ENCODE data around the gene PEAK3.

The PEAK3 gene

DNA sequence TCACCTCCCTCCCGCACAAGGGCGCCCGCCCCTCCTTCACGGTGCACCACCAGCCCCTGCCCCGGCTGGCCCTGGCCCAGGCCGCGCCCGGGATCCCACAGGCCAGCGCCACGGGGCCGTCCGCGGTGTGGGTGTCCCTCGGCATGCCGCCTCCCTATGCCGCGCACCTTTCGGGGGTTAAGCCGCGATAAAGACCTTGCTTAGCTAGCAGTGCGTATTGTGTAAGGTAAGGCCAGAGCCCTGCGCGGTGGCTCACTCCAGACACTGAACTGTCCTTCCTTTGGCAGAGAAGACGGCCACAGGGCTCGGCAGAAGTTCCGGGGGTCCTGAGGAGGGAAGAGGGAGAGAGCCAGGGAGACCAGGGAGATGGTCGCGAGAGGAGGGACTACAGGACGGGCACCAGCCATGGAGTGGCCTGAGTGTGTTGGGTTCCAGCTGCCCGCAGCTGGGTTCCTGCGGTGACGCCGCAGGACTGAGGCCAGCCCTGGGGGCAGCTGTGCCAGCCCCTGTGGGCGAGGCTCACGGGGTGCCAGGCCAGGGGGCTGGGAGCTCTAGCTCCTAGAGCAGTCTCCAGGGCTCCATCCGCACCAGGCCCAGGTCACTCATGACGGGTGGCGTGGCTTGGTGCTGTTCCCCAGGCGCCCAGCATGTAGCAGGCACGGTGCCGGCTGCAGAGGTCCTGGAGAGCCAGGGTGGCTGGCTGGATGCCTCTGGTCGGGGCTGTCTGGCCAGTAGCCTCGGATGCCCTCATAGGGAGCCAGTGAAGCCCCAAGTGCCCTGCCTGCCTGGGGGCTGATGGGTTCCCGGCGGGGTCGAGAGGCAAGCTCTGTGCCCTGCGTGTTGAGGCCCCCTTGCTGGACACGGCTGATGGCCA lies 53.6 kb downstream of the PEAK3 start:
- TF ChIP-seq CTCF (IDR thresholded peaks at IDR 0.05; ENCODE audit: insufficient read depth, missing control alignments), result no peak
- DNase-seq (ENCODE audit: insufficient read length, low spot score), result no peak
- no peak for FAIRE-seq

DNA sequence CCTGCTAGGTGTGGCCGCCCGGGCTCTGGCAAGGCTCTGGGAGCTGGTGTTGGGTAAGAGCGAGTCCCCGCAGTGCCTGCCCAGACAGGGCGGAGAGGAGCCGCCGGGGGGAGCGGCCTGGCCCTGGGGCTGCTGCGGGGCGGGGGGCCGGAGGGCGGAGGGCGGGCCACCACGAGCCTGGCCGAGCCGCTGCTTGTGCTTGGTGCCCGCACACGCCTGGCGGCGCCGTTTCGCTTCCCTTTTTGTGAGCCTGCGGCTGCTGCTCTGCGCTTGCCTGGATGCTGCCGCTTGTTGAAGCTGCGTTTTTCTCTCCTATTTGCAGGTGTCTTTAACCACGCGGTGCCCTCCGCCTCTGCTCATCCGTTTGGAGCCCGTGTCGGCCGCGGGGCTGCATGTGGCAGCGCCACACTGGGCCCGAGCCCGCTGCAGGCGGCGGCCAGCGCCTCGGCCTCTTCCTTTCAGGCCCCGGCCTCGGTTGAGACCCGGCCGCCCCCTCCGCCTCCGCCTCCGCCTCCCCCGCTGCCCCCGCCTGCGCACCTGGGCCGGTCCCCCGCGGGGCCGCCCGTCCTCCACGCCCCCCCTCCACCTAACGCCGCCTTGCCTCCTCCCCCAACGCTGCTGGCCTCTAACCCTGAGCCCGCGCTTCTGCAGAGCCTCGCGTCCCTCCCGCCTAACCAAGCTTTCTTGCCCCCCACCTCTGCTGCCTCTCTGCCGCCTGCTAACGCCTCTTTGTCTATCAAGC lies 54.4 kb downstream of the PEAK3 start:
- FAIRE-seq (no peak), DNase-seq (ENCODE audit: insufficient read length, low spot score) (no peak)
- TF ChIP-seq CTCF (IDR thresholded peaks at IDR 0.05; ENCODE audit: insufficient read depth, missing control alignments), result no peak

- FAIRE-seq (no peak), DNase-seq (ENCODE audit: insufficient read length, low spot score) (no peak)
- TF ChIP-seq CTCF (IDR thresholded peaks at IDR 0.05; ENCODE audit: insufficient read depth, missing control alignments), result no peak
Measured at GRCh38 chr19:2226840-2227360, 55.1 kb downstream of the PEAK3 start.

- no peak for DNase-seq (ENCODE audit: insufficient read length, low spot score)
- TF ChIP-seq CTCF (IDR thresholded peaks at IDR 0.05; ENCODE audit: insufficient read depth, missing control alignments), result no peak
- FAIRE-seq, result no peak
Measured at GRCh38 chr19:2226051-2226839, 55.7 kb downstream of the PEAK3 start.

GRCh38 chr19:2225415-2226050 lies 56.4 kb downstream of the PEAK3 start:
- DNase-seq (ENCODE audit: insufficient read length, low spot score), result no peak
- FAIRE-seq, result no peak
- TF ChIP-seq CTCF (IDR thresholded peaks at IDR 0.05; ENCODE audit: insufficient read depth, missing control alignments), result no peak

DNA sequence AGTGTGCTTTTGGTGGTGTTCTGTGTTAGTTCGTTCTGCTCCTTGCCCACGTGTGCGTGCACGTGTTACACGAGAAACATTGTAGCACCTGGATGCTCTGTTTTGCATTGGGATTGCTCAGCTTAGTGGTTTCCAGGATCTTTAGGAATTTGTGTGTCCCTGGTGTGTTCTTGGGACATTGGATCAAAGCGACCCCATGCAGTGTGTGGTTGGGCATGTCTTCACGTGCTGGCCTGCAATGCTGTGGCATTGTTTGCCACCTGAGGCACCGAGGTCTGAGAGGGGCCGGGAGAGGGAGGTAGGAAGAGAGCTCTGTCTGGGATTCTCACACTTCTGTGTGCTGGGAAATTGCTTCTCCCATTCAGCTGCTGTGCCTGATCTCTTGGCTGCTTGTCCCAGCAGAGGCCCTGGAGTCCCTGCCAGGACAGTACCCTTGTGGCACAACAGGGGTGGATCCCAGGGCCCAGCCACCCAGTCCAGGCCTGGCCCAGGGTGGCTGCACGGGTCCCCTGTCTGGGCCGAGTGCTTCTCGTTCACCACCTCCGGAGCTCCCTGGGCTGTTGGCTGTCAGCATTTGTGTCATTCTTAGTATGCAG lies 57.1 kb downstream of the PEAK3 start:
- FAIRE-seq, result no peak
- TF ChIP-seq CTCF (IDR thresholded peaks at IDR 0.05; ENCODE audit: insufficient read depth, missing control alignments), result no peak

More for the DNA sequence above, 57.1 kb downstream of the PEAK3 start:
- DNase-seq (ENCODE audit: insufficient read length, low spot score), result no peak

Data from D721Med (cell line).